Measurements from ENCODE around the gene BET1L.
"Not testable (repeated sequence)": the region's sequence is repeated elsewhere in the genome, so short reads cannot be mapped to it uniquely, and the experiment has no call there.

DNA sequence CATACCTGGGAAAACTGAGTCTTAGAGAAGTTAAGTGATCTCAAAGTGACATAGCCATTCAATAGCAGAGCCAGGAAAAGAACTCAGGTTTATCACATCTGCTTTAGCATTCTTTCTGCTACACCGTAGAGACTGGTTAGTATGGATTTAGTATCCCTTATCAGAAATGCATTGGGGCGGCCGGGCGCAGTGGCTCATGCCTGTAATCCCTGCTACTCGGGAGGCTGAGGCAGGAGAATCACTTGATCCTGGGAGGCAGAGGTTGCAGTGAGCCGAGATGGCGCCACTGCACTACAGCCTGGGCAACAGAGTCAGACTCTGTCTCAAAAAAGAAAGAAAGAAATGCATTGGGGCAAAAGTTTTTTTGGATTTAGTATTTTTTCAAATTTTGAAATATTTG, 31.1 kb upstream of the BET1L start:
- not testable (repeated sequence) for TF ChIP-seq EZH2 (IDR thresholded peaks at IDR 0.05; ENCODE audit: borderline replicate concordance, low read depth, low read length, severe bottlenecking)
- TF ChIP-seq, protein P1, sequence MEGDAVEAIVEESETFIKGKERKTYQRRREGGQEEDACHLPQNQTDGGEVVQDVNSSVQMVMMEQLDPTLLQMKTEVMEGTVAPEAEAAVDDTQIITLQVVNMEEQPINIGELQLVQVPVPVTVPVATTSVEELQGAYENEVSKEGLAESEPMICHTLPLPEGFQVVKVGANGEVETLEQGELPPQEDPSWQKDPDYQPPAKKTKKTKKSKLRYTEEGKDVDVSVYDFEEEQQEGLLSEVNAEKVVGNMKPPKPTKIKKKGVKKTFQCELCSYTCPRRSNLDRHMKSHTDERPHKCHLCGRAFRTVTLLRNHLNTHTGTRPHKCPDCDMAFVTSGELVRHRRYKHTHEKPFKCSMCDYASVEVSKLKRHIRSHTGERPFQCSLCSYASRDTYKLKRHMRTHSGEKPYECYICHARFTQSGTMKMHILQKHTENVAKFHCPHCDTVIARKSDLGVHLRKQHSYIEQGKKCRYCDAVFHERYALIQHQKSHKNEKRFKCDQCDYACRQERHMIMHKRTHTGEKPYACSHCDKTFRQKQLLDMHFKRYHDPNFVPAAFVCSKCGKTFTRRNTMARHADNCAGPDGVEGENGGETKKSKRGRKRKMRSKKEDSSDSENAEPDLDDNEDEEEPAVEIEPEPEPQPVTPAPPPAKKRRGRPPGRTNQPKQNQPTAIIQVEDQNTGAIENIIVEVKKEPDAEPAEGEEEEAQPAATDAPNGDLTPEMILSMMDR (IDR thresholded peaks at IDR 0.05; ENCODE audit: borderline replicate concordance, extremely low read depth, low read length, poor library complexity, severe bottlenecking) = not testable (repeated sequence)
